GM18519 (cell line): ENCODE results near the gene USP6NL.
"Not testable (repeated sequence)": the region's sequence is repeated elsewhere in the genome, so short reads cannot be mapped to it uniquely, and the experiment has no call there.

Source experiments
- ATAC-seq: cut with Tn5 transposase; IDR thresholded peaks from one replicate; pipeline ENCODE4 v1.9.1; 2021; ENCODE audit warnings: mild to moderate bottlenecking, moderate library complexity; ENCODE audit not compliant: unreplicated experiment, low FRiP score

Gene USP6NL

DNA sequence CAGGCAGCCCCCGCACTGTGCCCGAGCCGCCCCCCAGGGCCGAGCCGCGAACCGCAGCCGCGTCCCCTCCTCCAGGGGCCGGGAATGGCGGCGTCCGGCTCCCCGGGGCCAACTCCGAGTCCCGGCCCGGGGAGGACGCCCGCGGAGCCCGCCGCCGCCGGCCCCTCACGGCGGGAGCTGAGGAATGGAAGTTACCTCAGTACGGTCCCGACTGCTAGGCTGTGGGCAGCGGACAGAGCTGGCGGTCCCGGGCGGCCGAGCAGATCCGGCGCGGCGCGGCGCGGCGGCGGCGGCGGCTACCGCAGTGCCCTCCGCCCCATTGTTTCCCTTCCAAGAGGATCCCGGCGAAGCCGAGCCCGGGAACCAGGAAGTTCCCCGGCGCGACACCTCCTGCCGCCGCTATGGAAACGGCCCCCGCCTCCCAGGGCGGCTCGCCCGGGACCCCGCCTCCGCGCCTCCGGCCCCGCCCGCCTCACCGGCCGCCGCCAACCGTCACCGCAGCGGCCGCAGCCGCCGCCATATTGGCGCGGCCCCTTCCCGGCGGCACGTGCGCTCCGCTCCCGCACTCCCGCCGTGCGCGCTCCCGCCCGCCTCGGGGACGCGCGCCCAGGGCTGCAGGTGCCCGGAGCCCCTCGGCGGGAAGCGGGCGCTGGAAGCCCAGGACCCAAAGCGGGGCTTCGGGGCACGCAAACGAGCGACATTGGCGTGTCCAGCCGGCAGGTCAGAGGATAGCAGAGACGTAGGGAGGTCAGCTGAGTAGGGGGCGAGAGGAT is at the start of gene USP6NL:
Gene USP6NL, minus strand, starts transcription at position 403 of the 773 bp plus-strand sequence. CDS start 14,016 bp downstream, outside the sequence.
- ATAC-seq: peak; percentile 48

DNA sequence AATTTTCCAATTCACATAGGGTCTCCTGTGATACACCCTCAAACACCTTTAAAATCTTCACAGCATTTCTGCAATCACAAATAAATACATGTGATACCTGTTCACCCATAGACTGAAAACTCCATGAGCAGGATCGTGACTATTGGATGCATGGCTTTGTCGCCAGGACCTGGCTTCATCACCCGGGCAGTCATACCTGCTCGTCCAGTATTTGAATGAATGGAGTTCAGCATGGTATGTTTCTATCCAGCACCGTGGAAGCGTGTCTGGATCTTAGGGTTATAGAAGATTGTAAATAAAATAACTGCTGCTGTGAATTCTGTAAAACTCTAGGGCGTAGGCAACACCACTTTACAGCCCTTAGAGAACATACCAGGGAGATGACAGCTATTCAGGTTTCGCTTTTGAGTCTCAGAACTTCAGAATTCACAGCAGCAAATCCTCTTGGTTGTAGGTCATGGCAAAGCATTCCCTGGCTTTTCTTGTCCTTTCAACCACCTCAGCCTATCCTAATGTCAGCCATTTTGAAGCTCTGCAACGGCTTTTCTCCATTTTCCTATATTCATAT is 47.4 kb upstream of the USP6NL start:
- ATAC-seq: no peak

DNA sequence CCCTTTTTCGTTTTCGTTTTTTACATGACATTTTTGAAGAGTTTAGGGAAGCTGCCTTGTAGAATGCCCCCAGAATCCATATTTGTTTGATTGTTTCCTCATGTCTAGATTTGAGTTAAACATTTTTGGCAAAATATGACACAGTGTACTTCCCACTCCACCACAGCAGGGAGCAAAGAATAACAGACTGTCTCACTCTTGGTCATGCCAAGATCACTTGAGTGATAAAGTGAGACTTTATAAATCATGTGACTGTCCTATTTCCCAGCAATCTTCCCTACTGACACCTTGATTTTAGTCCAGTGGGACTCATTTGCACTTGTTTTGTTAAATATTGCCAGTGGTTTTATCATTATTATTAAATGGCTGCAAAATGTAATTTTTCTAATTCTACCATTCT is 44.4 kb upstream of the USP6NL start:
- ATAC-seq: no peak

- ATAC-seq: no peak
Measured at GRCh38 chr10:11654659-11655058, 43.2 kb upstream of the USP6NL start.

- ATAC-seq: no peak
Measured at GRCh38 chr10:11653758-11654471, 42.5 kb upstream of the USP6NL start.

DNA sequence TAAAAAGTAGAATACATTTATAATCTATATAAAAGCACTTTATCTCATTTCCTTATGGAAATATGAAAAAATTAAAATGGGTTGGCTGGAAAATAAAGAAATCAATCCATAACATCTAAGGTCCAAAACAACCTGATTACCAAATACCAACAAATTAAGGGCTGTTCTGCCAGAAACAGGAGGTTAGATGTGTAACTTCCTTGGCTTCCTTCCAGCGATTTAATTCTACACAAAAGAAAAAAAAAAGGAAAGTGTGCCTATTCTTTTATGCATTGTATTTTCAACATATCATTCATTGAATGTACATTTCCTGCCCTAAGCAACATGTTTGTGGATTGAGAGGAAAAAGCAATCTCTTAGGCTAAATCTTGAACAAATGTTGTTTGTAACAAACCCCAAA is 36.2 kb upstream of the USP6NL start:
- no peak for ATAC-seq

- no peak for ATAC-seq
Measured at GRCh38 chr10:11646450-11646849, 35.0 kb upstream of the USP6NL start.

DNA sequence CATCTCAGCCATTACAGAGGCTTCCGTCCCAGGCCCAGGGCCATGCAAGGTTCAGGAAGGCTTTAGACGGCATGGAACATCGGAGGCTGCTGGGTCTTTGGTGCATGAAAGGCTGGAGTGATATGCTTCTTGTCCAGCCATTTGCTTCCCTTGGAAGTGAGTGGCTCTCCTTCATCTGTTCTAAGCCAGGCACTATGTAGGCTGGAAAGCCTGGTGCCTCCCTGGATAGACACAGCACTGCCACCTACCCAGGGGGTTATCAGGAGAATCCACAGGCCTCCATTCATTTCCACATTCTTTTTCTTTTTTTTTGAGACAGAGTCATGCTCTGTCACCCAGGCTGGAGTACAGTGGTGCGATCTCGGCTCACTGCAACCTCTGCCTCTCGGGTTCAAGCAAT is 31.6 kb upstream of the USP6NL start:
- ATAC-seq: no peak

DNA sequence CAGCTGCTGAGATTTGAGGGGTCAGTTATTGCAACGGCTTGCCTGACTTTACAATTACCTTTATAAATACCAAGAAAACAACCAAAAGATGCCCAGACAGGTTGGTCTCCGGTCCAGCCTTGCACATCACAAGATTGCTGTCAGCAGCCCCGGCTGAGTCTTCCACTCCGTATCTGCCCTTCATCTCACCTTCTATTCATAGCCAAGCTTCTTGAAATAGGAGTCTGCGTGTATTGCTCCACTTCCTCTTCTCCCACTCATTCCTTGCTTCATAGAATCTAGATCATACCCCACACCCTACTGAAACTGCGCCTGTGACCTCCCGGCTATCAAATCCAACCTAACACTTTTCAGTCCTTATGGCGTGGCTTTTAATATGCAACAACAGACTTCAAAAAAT is 31.1 kb upstream of the USP6NL start:
- ATAC-seq: no peak

- ATAC-seq: no peak
Measured at GRCh38 chr10:11639849-11640764, 28.7 kb upstream of the USP6NL start.

- ATAC-seq: no peak
Measured at GRCh38 chr10:11639362-11639761, 27.9 kb upstream of the USP6NL start.

DNA sequence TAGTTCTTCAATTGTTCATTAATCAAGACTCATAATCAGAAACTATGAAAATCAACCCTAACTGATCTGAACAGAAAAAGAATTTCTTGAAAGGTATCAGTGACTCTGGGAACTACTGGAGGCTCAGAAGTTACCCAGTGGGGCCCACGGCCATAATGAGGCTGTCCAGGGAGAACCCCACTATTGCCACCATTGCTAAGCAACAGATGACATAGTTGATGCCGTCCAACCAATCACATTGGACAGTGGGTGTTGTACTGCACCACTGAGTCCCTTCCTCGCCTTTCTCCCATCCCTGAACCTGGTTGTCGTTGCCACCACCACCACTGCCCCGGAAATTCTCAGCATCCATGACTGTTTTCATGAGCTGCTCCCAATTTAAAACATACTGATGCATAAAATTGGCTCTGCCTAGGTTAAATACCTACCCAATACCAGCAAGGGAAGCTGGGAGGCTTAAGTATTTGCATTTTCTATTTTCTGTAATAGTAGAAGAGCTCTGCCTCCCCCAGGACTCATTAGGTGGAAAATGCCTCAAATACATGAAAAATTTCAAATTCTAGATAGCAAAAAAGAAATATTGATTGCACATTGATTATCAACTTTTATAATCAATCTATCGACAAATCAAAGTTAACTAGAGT is 26.7 kb upstream of the USP6NL start:
- ATAC-seq: peak; percentile 94

- no peak for ATAC-seq
Measured at GRCh38 chr10:11636697-11637303, 25.4 kb upstream of the USP6NL start.

- peak; percentile 95 for ATAC-seq
Measured at GRCh38 chr10:11631890-11632587, 20.6 kb upstream of the USP6NL start.

DNA sequence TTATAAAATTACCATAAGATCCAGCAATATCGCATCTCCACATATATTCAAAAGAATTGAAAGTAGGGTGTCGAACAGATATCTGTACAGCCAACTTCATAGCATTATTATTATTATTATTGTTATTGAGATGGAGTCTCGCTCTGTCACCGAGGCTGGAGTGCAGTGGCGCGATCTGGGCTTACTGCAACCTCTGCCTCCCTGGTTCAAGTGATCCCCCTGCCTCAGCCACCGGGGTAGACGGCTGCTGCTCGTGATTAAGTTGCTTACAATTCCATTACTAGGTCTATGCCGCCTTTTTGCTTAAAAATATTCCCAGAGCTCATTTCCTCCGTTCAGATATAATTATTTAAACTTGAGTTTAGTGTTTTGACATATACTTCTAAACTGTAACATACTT is 19.8 kb upstream of the USP6NL start:
- no peak for ATAC-seq

DNA sequence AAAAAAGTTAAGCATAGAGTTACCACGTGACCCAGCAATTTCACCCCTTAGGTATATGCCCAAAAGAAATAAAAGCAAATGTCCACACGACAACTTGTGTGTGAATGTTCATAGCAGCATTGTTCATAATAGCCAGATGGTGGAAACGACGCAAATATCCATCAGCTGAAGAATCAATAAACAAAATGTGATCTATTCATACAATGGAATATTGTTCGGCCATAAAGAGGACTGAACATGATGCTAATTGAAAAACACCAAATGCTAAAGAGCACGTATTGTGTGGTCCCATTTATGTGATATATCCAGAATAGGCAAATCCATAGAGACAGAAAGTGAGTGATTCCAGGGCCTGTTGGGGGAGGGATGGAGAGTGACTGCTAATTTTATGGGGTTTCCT is 18.3 kb upstream of the USP6NL start:
- ATAC-seq: no peak

GRCh38 chr10:11627941-11628340 is 16.5 kb upstream of the USP6NL start:
- ATAC-seq: not testable (repeated sequence)

DNA sequence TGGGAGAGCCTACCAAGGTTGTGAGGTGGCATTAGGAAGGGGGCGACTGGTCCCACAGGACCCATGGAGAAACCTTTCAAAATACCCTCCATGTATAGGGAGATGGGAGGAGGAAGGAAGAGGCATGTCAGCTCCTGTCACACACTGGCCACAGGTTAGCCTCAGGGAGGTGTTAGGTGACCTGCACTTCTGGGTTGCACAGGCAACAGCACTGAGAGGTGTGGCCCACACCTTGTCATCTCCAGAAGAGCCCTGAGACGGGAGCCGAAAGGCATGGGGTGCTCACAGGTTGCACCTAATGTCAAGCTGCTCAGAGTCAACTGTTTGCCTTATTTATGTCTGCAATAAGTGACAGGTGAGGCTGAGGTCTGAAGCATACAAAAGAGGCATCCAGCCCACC is 14.6 kb upstream of the USP6NL start:
- no peak for ATAC-seq
